DOHH2 (cell line): Measurements from ENCODE around the gene CLINT1.

Experiments used
- H3F3A ChIP-seq: fragments of 200-600 bp; sonication (generic), shearing (Covaris generic); 2 replicates; pipeline ENCODE4 v1.6.0; 2016; ENCODE audit warnings: antibody characterized with exemption, mild to moderate bottlenecking; ENCODE audit not compliant: control insufficient read depth, insufficient read depth
- H3K27ac ChIP-seq: fragments of 200-600 bp; sonication (generic); 2 replicates; pipeline ENCODE4 v1.5.1; 2014; ENCODE audit warnings: low read depth, mild to moderate bottlenecking, low read length, moderate library complexity
- H3K27me3 ChIP-seq: fragments of 200-600 bp; sonication (generic); 2 replicates; pipeline ENCODE4 v1.6.1; 2014; ENCODE audit warnings: mild to moderate bottlenecking, low read length, mixed read lengths; ENCODE audit not compliant: control insufficient read depth
- H3K36me3 ChIP-seq: fragments of 200-600 bp; sonication (generic); 2 replicates; pipeline ENCODE4 v1.6.1; 2014; ENCODE audit warnings: mild to moderate bottlenecking, low read length, moderate library complexity, mixed read lengths; ENCODE audit not compliant: control insufficient read depth
- H3K4me1 ChIP-seq: fragments of 200-600 bp; sonication (generic); 2 replicates; pipeline ENCODE4 v1.6.1; 2014; ENCODE audit warnings: mild to moderate bottlenecking, low read length, mixed read lengths; ENCODE audit not compliant: control insufficient read depth
- H3K4me2 ChIP-seq: fragments of 200-600 bp; sonication (generic); 2 replicates; pipeline ENCODE4 v1.6.0; 2014; ENCODE audit warnings: mild to moderate bottlenecking, low read length, moderate library complexity
- H3K4me3 ChIP-seq: fragments of 200-600 bp; sonication (generic); 2 replicates; pipeline ENCODE4 v1.5.1; 2014; ENCODE audit warnings: mild to moderate bottlenecking, low read length, mixed read lengths
- H3K79me2 ChIP-seq: fragments of 200-600 bp; sonication (generic); 2 replicates; pipeline ENCODE4 v1.6.1; 2014; ENCODE audit warnings: mild to moderate bottlenecking, low read length, mixed read lengths; ENCODE audit not compliant: control insufficient read depth
- H3K9me2 ChIP-seq: fragments of 200-600 bp; sonication (generic); replicated peaks from 2 replicates; pipeline ENCODE4 v1.6.1; 2014; ENCODE audit warnings: mild to moderate bottlenecking, low read length, mixed read lengths; ENCODE audit not compliant: control insufficient read depth
- H3K9me3 ChIP-seq: fragments of 200-600 bp; sonication (generic); 2 replicates; pipeline ENCODE4 v1.6.1; 2014; ENCODE audit warnings: antibody characterized with exemption, low read length, mixed read lengths; ENCODE audit not compliant: control insufficient read depth, insufficient read depth
- H4K20me1 ChIP-seq: fragments of 200-600 bp; sonication (generic); 2 replicates; pipeline ENCODE4 v1.6.0; 2014; ENCODE audit warnings: low read depth, mild to moderate bottlenecking, antibody characterized with exemption, low read length, moderate library complexity; ENCODE audit not compliant: control insufficient read depth, insufficient read depth
- CTCF ChIP-seq: fragments of 200-600 bp; sonication (generic); IDR thresholded peaks from one replicate; pipeline ENCODE4 v1.5.1; 2014; ENCODE audit warnings: antibody characterized with exemption, mild to moderate bottlenecking, low read depth, low read length; ENCODE audit not compliant: poor library complexity, severe bottlenecking
- EZH2phosphoT487 ChIP-seq: fragments of 200-600 bp; sonication (generic); IDR thresholded peaks from 2 replicates; pipeline ENCODE4 v1.6.1; 2017; ENCODE audit warnings: borderline replicate concordance, mild to moderate bottlenecking, antibody characterized with exemption, low read length, moderate library complexity, mixed read lengths

Gene CLINT1

GRCh38 chr5:157750320-157750719 lies 108.6 kb downstream of the CLINT1 start:
- H3K4me2 ChIP-seq: no peak overlapping the region
- no peaks in the 10 kb centered on the region for H3K9me3 ChIP-seq
- H3F3A ChIP-seq: no peaks in the 10 kb centered on the region
- H3K36me3 ChIP-seq: peaks cover 43% of the 10 kb centered on the region
- no peaks in the 10 kb centered on the region for H3K9me2 ChIP-seq
- no peak overlapping the region for H3K27ac ChIP-seq
- no peaks in the 10 kb centered on the region for H3K27me3 ChIP-seq
- no peaks in the 10 kb centered on the region for H4K20me1 ChIP-seq
- H3K4me1 ChIP-seq: peaks cover 5% of the 10 kb centered on the region; the same call in 1 of the 2 replicates
- TF ChIP-seq CTCF (no peak), EZH2phosphoT487 (no peak)
- no peak overlapping the region for H3K4me3 ChIP-seq
- H3K79me2 ChIP-seq: peaks cover 48% of the 10 kb centered on the region

GRCh38 chr5:157749462-157749799 lies 109.5 kb downstream of the CLINT1 start:
- Histone ChIP-seq H3K4me3 (no peak overlapping the region), H3K9me3 (no peaks in the 10 kb centered on the region), H3K27ac (no peak overlapping the region), H3K9me2 (no peaks in the 10 kb centered on the region), H3K27me3 (no peaks in the 10 kb centered on the region), H3K36me3 (peaks cover 38% of the 10 kb centered on the region), H3K4me2 (no peak overlapping the region), H3K4me1 (peaks cover 14% of the 10 kb centered on the region), H4K20me1 (no peaks in the 10 kb centered on the region), H3K79me2 (peaks cover 57% of the 10 kb centered on the region), H3F3A (no peaks in the 10 kb centered on the region)
- no peak for TF ChIP-seq EZH2phosphoT487
- TF ChIP-seq CTCF: no peak

GRCh38 chr5:157748760-157749461 lies 110.0 kb downstream of the CLINT1 start:
- Histone ChIP-seq H3K27me3 (no peaks in the 10 kb centered on the region), H3K4me2 (no peak overlapping the region)
- no peak for TF ChIP-seq EZH2phosphoT487
- no peak for TF ChIP-seq CTCF

More at GRCh38 chr5:157748760-157749461, 110.0 kb downstream of the CLINT1 start:
- Histone ChIP-seq H3K79me2 (peaks cover 62% of the 10 kb centered on the region), H3K27ac (no peak overlapping the region), H3F3A (no peaks in the 10 kb centered on the region), H3K36me3 (peaks cover 38% of the 10 kb centered on the region), H3K9me3 (no peaks in the 10 kb centered on the region), H3K4me3 (no peak overlapping the region), H3K9me2 (no peaks in the 10 kb centered on the region), H3K4me1 (peaks cover 16% of the 10 kb centered on the region), H4K20me1 (no peaks in the 10 kb centered on the region)
